ENCODE results near the gene FARP2. TPM values are rescaled to one million over a fixed set of nuclear protein-coding genes. Genes with fewer than 3 reads are reported as not detected.
A peak's percentile ranks its signal among the peaks of the same experiment; 100 is the strongest.

The FARP2 gene
- total and polyA plus RNA-seq, 2 experiments from 2014 or later = 16.0 to 22.6 TPM

- TF ChIP-seq ETS1 (IDR thresholded peaks at IDR 0.05) (no peak), EZH2phosphoT487 (IDR thresholded peaks at IDR 0.05; ENCODE audit: unreplicated experiment) (no peak), JUNB (IDR thresholded peaks at IDR 0.05; ENCODE audit: unreplicated experiment) (no peak), REST (IDR thresholded peaks at IDR 0.05; ENCODE audit: unreplicated experiment) (no peak), POLR2AphosphoS5 (IDR thresholded peaks at IDR 0.05; ENCODE audit: low read depth) (no peak)
These were observed 8.7 kb downstream of the FARP2 start (continued) for GRCh38 chr2:241364781-241365180.

GRCh38 chr2:241366678-241367077 is 10.6 kb downstream of the FARP2 start:
- Histone ChIP-seq H3K27ac (ENCODE audit: low read depth) (no peak overlapping the region), H2AFZ (no peak overlapping the region), H3K4me1 (ENCODE audit: insufficient read depth) (peaks cover 16% of the 10 kb centered on the region), H3K27me3 (ENCODE audit: insufficient read depth) (no peaks in the 10 kb centered on the region), H3F3A (replicated peaks; ENCODE audit: low read depth) (no peaks in the 10 kb centered on the region), H3K9me2 (ENCODE audit: insufficient read depth) (no peaks in the 10 kb centered on the region), H3K4me3 (peak overlapping the region; percentile 20; the same call in 1 of the 2 replicates), H3K36me3 (ENCODE audit: insufficient read depth) (no peaks in the 10 kb centered on the region), H4K20me1 (replicated peaks; ENCODE audit: insufficient read depth) (peaks cover 17% of the 10 kb centered on the region), H3K4me2 (peak overlapping the region; percentile 61; the same call in 1 of the 2 replicates), H3K79me2 (replicated peaks; ENCODE audit: insufficient read depth) (peaks cover 76% of the 10 kb centered on the region)
- H3K27me3 Mint-ChIP-seq (ENCODE audit: insufficient read depth, low read depth, poor library complexity) = no peaks in the 10 kb centered on the region
- H3K4me3 Mint-ChIP-seq = no peak overlapping the region
- ATAC-seq (no peak), DNase-seq (ENCODE audit: low spot score) (no peak)
- H3K36me3 Mint-ChIP-seq (ENCODE audit: low read depth) = no peaks in the 10 kb centered on the region
- no peak overlapping the region for H3K27ac Mint-ChIP-seq
- H3K4me1 Mint-ChIP-seq = peaks cover 20% of the 10 kb centered on the region
- H3K9me3 Mint-ChIP-seq = no peaks in the 10 kb centered on the region
- TF ChIP-seq ETS1 (IDR thresholded peaks at IDR 0.05) = no peak
- TF ChIP-seq EZH2 (IDR thresholded peaks at IDR 0.05; ENCODE audit: low read depth, unreplicated experiment) = no peak
- no peak for TF ChIP-seq ZNF462 (CRISPR knock-in tag; IDR thresholded peaks at IDR 0.05)
- TF ChIP-seq POLR2AphosphoS5 (IDR thresholded peaks at IDR 0.05; ENCODE audit: low read depth) = no peak
- TF ChIP-seq STAT1 (IDR thresholded peaks at IDR 0.05; ENCODE audit: unreplicated experiment) = no peak
- TF ChIP-seq CREB1 (CRISPR knock-in tag; IDR thresholded peaks at IDR 0.05; ENCODE audit: low read depth) = no peak
- no peak for TF ChIP-seq CTCF (conservative IDR thresholded peaks at IDR 0.05; ENCODE audit: low read depth in 2 of 2)
- TF ChIP-seq ZNF114 (CRISPR knock-in tag; IDR thresholded peaks at IDR 0.05) = no peak
- TF ChIP-seq EZH2phosphoT487 (IDR thresholded peaks at IDR 0.05; ENCODE audit: unreplicated experiment) = no peak

Data from GM23338 (cell line).